SK-MEL-5 (cell line): ENCODE results near the gene TRIP10. TPM values are rescaled to one million over a fixed set of nuclear protein-coding genes. Genes with fewer than 3 reads are reported as not detected.
"Not testable (repeated sequence)": the region's sequence is repeated elsewhere in the genome, so short reads cannot be mapped to it uniquely, and the experiment has no call there.

ENCODE experiments used
- DNase-seq: peaks from one replicate; pipeline ENCODE4 v3.0.0-alpha.2; 2016; ENCODE audit warnings: low read depth, low spot score
- in situ Hi-C: cut with HindIII; loops from 2 replicates; pipeline ENCODE4 v1.10.0; 2016; ENCODE audit warnings: low sequenced_read_pairs, high pct_unique_total_duplicates, low pct_unique_long_range_greater_than_20kb
- total RNA-seq: library from RNA; depleted of rRNA; stranded (reverse); fragments of >200 nt; shearing (Covaris generic); gene quantifications from 2 replicates; pipeline ENCODE4 v1.2.3, GENCODE V29; 2014; rRNA removed

TRIP10 gene
- total RNA-seq, 1 experiment from 2014 or later, result 11.5 TPM

DNA sequence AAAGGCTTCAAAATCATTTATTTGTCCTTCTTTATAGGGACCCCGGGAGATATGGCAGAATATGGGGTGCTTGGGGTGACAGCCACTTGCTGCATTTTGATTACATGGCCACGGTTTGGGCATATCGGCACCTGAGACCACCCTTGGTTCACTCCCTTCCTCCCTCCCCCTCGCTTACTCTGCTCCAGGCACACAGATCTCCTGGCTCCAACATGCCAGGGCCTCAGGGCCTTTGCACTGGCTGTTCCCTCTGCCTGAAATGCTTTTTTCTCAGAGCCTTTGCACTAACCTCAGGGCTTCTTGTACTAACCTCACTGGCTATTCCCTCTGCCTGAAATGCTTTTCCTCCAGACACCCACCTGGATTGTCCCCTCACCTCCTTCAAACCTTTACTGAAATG, 56.8 kb downstream of the TRIP10 start:
- DNase-seq, result no peak
- in situ Hi-C loops, result no loop called here

DNA sequence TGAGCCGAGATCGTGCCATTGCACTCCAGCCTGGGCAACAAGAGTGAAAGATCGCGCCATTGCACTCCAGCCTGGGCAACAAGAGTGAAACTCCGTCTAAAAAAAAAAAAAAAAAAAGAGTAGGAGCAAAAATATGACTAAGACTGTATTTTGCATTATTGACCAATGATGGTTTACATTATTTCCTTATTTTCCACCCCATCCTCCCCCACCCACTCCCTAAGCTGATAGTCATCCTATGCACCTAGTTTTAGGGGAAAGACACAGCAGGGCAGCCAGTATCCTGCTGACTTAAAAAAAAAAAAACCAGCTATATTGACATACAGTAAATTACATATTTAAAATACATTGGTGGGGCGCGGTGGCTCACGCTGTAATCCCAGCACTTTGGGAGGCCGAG, 58.2 kb downstream of the TRIP10 start:
- in situ Hi-C loops, result no loop called here
- DNase-seq, result no peak

DNA sequence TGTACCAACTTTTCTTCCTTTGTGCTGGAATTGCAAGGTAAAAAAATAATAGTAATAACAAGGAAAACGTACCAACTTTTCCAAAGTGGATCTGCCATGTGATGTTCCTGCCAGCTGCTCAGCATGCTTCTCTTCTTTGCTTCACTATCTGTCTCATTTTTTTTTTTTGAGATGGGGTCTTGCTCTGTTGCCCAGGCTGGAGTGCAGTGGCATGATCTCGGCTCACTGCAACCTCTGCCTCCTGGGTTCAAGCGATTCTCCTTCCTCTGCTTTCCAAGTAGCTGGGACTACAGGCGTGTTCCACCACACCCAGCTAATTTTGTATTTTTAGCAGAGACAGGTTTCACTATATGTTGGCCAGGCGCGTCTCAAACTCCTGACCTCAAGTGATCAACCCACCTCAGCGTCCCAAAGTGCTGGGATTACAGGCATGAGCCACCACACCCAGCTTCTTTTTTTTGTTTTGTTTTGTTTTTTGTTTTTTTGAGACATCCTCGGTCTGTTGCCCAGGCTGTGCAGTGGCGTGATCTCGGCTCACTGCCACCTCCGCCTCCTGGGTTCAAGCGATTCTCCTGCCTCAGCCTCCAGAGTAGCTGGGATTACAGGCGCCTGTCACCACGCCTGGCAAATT, 60.8 kb downstream of the TRIP10 start:
- DNase-seq, in situ Hi-C loops: not testable (repeated sequence)

DNA sequence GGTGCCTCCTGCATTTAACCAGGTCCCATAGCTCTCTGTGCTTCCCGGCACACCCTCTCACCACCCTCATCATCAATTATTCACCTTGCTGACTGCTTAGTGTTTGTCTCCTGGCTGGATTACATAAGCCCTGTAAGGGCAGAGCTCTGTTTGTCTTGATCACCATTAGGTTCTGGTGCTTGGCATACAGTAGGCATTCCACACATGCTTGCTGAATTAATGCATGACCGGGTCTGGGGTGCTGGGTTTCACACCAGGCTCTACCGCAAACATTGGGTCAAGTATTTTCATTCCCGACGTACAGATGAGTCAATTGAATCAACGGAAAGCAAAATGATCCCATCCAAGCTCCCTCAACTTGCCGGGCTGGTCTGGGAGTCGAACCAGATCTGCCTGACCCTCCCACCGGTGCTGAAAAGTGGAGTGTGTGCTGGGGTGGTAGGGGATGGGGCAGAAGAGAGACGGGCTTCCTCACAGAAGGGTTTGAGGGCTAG, 61.6 kb downstream of the TRIP10 start:
- no peak for DNase-seq
- in situ Hi-C loops, result no loop called here

Other genes starting within 250 kb of the TRIP10 start
- 19.8 and 24.0 TPM in 2 replicates for gene TUBB4A, start 237.4 kb upstream of the TRIP10 start, total RNA-seq
- 10.9 and 13.7 TPM in 2 replicates for gene TNFSF9, start 208.7 kb upstream of the TRIP10 start, total RNA-seq
- gene CD70, start 148.5 kb upstream of the TRIP10 start, total RNA-seq, result not detected in 2 replicates
- not detected in 2 replicates for gene TNFSF14, start 69.5 kb upstream of the TRIP10 start, total RNA-seq
- gene C3, start 19.0 kb upstream of the TRIP10 start, total RNA-seq, result not detected in 2 replicates
- gene GPR108, start 2.1 kb upstream of the TRIP10 start, total RNA-seq, result 49.4 and 56.8 TPM in 2 replicates
- gene SH2D3A, start 27.8 kb downstream of the TRIP10 start, total RNA-seq, result 0.32 and 0.34 TPM in 2 replicates
- not detected in 2 replicates for gene VAV1, start 33.0 kb downstream of the TRIP10 start, total RNA-seq
- gene ADGRE1, start 147.9 kb downstream of the TRIP10 start, total RNA-seq, result 0.08 and 0.27 TPM in 2 replicates